Right cardiac atrium (tissue), 5 donors: ENCODE measurements around the gene NSUN7. TPM values are rescaled to one million over a fixed set of nuclear protein-coding genes. Genes with fewer than 3 reads are reported as not detected.

Experiments used
- ATAC-seq, 2 donors: fragments of 200-7000 bp; cut with Tn5 transposase; one replicate each; pipeline versions ENCODE4 v1.8.0 to v1.9.1; 2020; ENCODE audit warnings: moderate library complexity in 2 of 2, mild to moderate bottlenecking in 1 of 2
- DNase-seq, 3 donors: peaks; one replicate each; pipeline ENCODE4 v3.0.0-alpha.2; 2020
- H3K27ac ChIP-seq: one replicate; pipeline ENCODE4 v1.5.1; 2013; ENCODE audit warnings: mild to moderate bottlenecking, low read length, control low read depth, moderate library complexity
- H3K27me3 ChIP-seq: one replicate; pipeline ENCODE4 v1.6.1; 2013; ENCODE audit not compliant: control insufficient read depth, insufficient read depth
- H3K4me1 ChIP-seq: one replicate; pipeline ENCODE4 v1.6.1; 2013; ENCODE audit warnings: low read length; ENCODE audit not compliant: control insufficient read depth, insufficient read depth
- H3K4me3 ChIP-seq: one replicate; pipeline ENCODE4 v1.5.1; 2013; ENCODE audit warnings: low read length, control low read depth
- H3K9me3 ChIP-seq: one replicate; pipeline ENCODE4 v1.6.1; 2013; ENCODE audit warnings: low read length; ENCODE audit not compliant: control insufficient read depth
- WGBS: extraction: QIAGEN DNeasy Blood & Tissue Kit; methylation state at CpG from one replicate; pipeline ENCODE4 v1.1.7; 2013; 5-methylcytosine and 5-hydroxymethylcytosine counted together
- intact Hi-C, 4 donors: fragments of 100-400 bp; cut with DNase I; formaldehyde crosslinking; loops; one replicate each; pipeline versions ENCODE4 v1.11.0 to v1.14.0; 2022 to 2023
- polyA plus RNA-seq: library from polyadenylated mRNA; stranded (reverse); fragments of 200-250 nt; gene quantifications from one replicate; pipeline ENCODE4 v1.2.3, GENCODE V29; 2013
- total RNA-seq, 4 donors: library from RNA; stranded (reverse); fragmentation: NEBNext Ultra II Directional; extraction: Animal tissue kit (Norgen Biotek cat#: 25700); gene quantifications; one replicate each; pipeline ENCODE4 v1.2.1, GENCODE V29; 2021
- donor health status: healthy with polysubstance abuse.
- donor health status: DM: no; HTN: yes; CAD: no.
- donor health status: DM: no; HTN: no; CAD: no.
- donor health status: DM: no; HTN: yes; CAD: no; lungs with severe emphysema.
- donor health status: DM: yes; HTN: yes; CAD: no.

Gene NSUN7
- total and polyA plus RNA-seq, 5 donors: 2.2 to 6.4 (median 4.4) TPM

GRCh38 chr4:40736910-40737309 is 12.8 kb upstream of the NSUN7 start:
- ATAC-seq: no peak
- Histone ChIP-seq H3K27me3 (no peaks in the 10 kb centered on the region), H3K4me3 (no peak overlapping the region), H3K4me1 (no peaks in the 10 kb centered on the region), H3K9me3 (no peaks in the 10 kb centered on the region), H3K27ac (no peak overlapping the region)
- intact Hi-C loops: loop anchor here in 2 of 4 donors (5.0 to 10.0 kb wide), 3 partner anchors 108 to 188 kb away; no protein-coding TSS in a partner anchor
- DNase-seq: no peak
- WGBS: 87% methylated on average over 1 of the region's 1 CpG

- DNase-seq: no peak
- no peak overlapping the region for H3K27ac ChIP-seq
- intact Hi-C loops: loop anchor here in 2 of 4 donors (5.0 to 10.0 kb wide), 3 partner anchors 107 to 187 kb away; no protein-coding TSS in a partner anchor
- no peaks in the 10 kb centered on the region for H3K4me1 ChIP-seq
- H3K4me3 ChIP-seq: no peak overlapping the region
- H3K9me3 ChIP-seq: no peaks in the 10 kb centered on the region
- ATAC-seq: no peak
- no peaks in the 10 kb centered on the region for H3K27me3 ChIP-seq
- WGBS: 67% methylated on average over 2 of the region's 2 CpGs
Measured at GRCh38 chr4:40737879-40738278, 11.9 kb upstream of the NSUN7 start.

GRCh38 chr4:40739347-40739746 is 10.4 kb upstream of the NSUN7 start:
- Histone ChIP-seq H3K27me3 (no peaks in the 10 kb centered on the region), H3K9me3 (no peaks in the 10 kb centered on the region), H3K27ac (no peak overlapping the region), H3K4me3 (no peak overlapping the region), H3K4me1 (no peaks in the 10 kb centered on the region)
- DNase-seq (no peak), ATAC-seq (no peak)
- intact Hi-C loops: loop anchor here in 2 of 4 donors (5.0 to 10.0 kb wide), 3 partner anchors 105 to 185 kb away; no protein-coding TSS in a partner anchor

- no peaks in the 10 kb centered on the region for H3K4me1 ChIP-seq
- WGBS: 34% methylated on average over 3 of the region's 3 CpGs
- ATAC-seq: peak; percentile 36 to 80
Measured at GRCh38 chr4:40744218-40744617, 5.5 kb upstream of the NSUN7 start.

GRCh38 chr4:40745285-40745984 is 4.3 kb upstream of the NSUN7 start:
- no peak overlapping the region for H3K27ac ChIP-seq
- 75% methylated on average over 6 of the region's 6 CpGs for WGBS
- intact Hi-C loops: no loop called here
- ATAC-seq (no peak), DNase-seq (no peak)
- H3K4me1 ChIP-seq: no peaks in the 10 kb centered on the region
- no peaks in the 10 kb centered on the region for H3K27me3 ChIP-seq
- H3K9me3 ChIP-seq: no peaks in the 10 kb centered on the region
- no peak overlapping the region for H3K4me3 ChIP-seq

More at GRCh38 chr4:40744218-40744617, 5.5 kb upstream of the NSUN7 start:
- Histone ChIP-seq H3K27me3 (no peaks in the 10 kb centered on the region), H3K9me3 (no peaks in the 10 kb centered on the region), H3K4me3 (no peak overlapping the region), H3K27ac (no peak overlapping the region)
- no peak for DNase-seq
- intact Hi-C loops: no loop called here

GRCh38 chr4:40747207-40747835 is 2.4 kb upstream of the NSUN7 start:
- Histone ChIP-seq H3K9me3 (no peaks in the 10 kb centered on the region), H3K27ac (no peak overlapping the region), H3K4me1 (no peaks in the 10 kb centered on the region), H3K4me3 (no peak overlapping the region), H3K27me3 (no peaks in the 10 kb centered on the region)
- whole genome bisulfite sequencing: 80% methylated on average over 2 of the region's 2 CpGs
- intact Hi-C loops: no loop called here
- no peak for ATAC-seq
- DNase-seq: no peak

- ATAC-seq (peak; percentile 22 to 25), DNase-seq (no peak)
- H3K27ac ChIP-seq: no peak overlapping the region
- no peaks in the 10 kb centered on the region for H3K4me1 ChIP-seq
- 14% methylated on average over 30 of the region's 30 CpGs for whole genome bisulfite sequencing
- no peaks in the 10 kb centered on the region for H3K27me3 ChIP-seq
- no peaks in the 10 kb centered on the region for H3K9me3 ChIP-seq
- peak overlapping the region; percentile 61 for H3K4me3 ChIP-seq
- intact Hi-C loops: no loop called here
Measured at GRCh38 chr4:40750461-40751258, 905 bp downstream of the NSUN7 start.

- ATAC-seq: no peak
- Histone ChIP-seq H3K27ac (no peak overlapping the region), H3K4me1 (no peaks in the 10 kb centered on the region), H3K27me3 (no peaks in the 10 kb centered on the region), H3K4me3 (no peak overlapping the region), H3K9me3 (no peaks in the 10 kb centered on the region)
- intact Hi-C loops: no loop called here
- 94% methylated on average over 4 of the region's 4 CpGs for WGBS
- DNase-seq: no peak
Measured at GRCh38 chr4:40755616-40756015, 5.9 kb downstream of the NSUN7 start.

- Histone ChIP-seq H3K9me3 (no peaks in the 10 kb centered on the region), H3K27ac (no peak overlapping the region), H3K4me1 (no peaks in the 10 kb centered on the region), H3K4me3 (no peak overlapping the region), H3K27me3 (no peaks in the 10 kb centered on the region)
- 73% methylated on average over 3 of the region's 3 CpGs for WGBS
- no peak for ATAC-seq
- no peak for DNase-seq
- intact Hi-C loops: no loop called here
Measured at GRCh38 chr4:40763228-40763716, 13.5 kb downstream of the NSUN7 start.

- H3K9me3 ChIP-seq: no peaks in the 10 kb centered on the region
- no peak overlapping the region for H3K4me3 ChIP-seq
- DNase-seq (no peak), ATAC-seq (no peak)
- no peaks in the 10 kb centered on the region for H3K27me3 ChIP-seq
- intact Hi-C loops: no loop called here
- no peak overlapping the region for H3K27ac ChIP-seq
- 51% methylated on average over 1 of the region's 1 CpG for WGBS
- H3K4me1 ChIP-seq: no peaks in the 10 kb centered on the region
Measured at GRCh38 chr4:40769266-40769665, 19.5 kb downstream of the NSUN7 start.

GRCh38 chr4:40778090-40778489 is 28.3 kb downstream of the NSUN7 start:
- DNase-seq (no peak), ATAC-seq (no peak)
- WGBS: 95% methylated on average over 1 of the region's 1 CpG
- intact Hi-C loops: no loop called here
- Histone ChIP-seq H3K27ac (no peak overlapping the region), H3K4me3 (no peak overlapping the region), H3K27me3 (no peaks in the 10 kb centered on the region), H3K4me1 (no peaks in the 10 kb centered on the region), H3K9me3 (no peaks in the 10 kb centered on the region)
